HG02885 (cell line): ENCODE data around the gene LNX1.

ENCODE experiments used
- ATAC-seq: cut with Tn5 transposase; IDR thresholded peaks from one replicate; pipeline ENCODE4 v1.9.1; 2021; ENCODE audit warnings: mild to moderate bottlenecking; ENCODE audit not compliant: unreplicated experiment, poor library complexity

LNX1 gene

GRCh38 chr4:53541577-53542206, 49.6 kb downstream of the LNX1 start:
- ATAC-seq, result no peak

DNA sequence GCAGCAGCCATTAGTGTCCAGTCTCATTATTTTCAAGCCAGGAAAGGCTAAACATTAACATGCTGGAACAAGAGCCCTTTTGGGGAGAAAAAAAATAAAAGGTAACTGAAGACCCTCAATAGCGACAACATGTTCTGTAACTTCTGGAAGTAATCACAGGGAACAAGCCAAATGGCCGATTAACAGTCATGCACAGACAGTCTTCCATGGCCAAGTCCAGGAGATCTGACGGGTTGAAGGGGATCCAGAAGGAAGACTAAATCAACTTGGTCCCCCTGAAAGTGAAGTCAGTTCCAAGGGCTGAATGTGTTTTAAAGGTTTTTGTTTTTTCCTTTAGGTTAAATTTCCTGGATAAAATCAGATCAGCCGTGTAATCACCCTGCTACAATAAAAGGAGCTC, 52.5 kb downstream of the LNX1 start:
- ATAC-seq, result no peak

- ATAC-seq, result no peak
These were observed 53.7 kb downstream of the LNX1 start for GRCh38 chr4:53537606-53538005.

GRCh38 chr4:53536328-53536727, 55.0 kb downstream of the LNX1 start:
- ATAC-seq, result no peak

DNA sequence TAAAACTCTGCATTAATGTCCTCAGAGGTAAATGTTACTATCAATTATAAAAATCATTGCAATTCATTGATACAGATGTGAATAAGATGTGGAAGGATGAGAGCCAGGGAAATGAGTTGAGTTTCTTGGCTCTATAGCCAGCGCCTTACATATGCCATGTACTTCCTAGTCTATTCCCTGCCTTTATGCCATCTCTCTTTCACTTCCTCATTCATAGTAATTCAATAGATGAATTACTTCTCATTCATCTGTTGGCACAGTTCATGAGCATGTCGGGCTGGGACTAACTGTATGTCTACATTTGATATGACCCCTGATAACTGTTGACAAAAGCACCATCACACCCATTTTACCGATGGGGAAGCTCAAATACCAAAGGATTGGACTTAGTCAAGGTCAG, 55.7 kb downstream of the LNX1 start:
- no peak for ATAC-seq

DNA sequence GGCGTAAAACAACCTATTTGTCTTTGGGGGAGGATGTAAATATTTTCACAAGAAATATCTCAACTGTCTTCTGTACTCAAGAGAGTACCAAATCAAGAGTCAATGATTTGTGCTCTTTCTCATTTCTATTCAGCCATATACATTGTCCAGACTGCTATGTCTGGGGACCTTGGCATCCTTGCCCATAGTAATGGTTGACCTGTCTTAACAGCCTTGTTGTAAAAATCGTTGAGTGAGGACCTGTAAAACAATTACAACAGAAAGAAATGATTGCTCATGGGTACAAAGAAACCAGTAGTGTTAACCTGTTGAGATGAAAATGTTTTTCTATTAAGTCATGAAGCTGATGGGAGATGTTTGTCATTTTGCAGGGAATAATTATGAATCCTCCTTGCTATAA, 56.6 kb downstream of the LNX1 start:
- no peak for ATAC-seq

GRCh38 chr4:53532521-53532920, 58.8 kb downstream of the LNX1 start:
- no peak for ATAC-seq

DNA sequence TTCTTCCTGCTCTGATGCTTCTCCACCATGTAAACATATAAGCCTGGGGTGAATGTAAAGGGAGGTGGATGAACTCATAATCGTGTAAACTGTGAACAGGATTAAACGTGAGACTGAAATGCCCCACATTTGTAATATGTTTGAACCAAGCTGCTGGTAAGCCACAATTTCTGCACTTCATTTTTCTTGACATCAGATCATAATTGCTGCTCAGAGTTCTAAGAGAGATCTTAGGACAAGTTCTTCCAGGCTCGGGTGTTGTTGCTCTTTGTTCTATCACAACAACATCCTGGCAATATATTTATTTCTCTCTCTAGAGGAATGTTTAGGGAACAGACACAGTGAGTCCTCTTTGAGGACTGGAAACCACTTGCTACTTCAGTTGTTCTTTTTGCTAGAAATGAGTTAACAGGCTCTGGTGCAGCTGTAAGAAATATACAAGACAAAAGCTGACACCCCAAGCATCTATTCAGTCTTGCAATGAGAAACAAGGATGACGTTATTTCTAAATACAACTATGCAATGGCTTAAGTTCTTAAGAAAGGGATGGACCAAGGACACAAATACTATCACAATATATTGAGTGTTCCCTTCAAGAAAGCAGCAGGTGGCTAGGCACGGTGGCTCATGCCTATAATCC, 59.6 kb downstream of the LNX1 start:
- no peak for ATAC-seq

DNA sequence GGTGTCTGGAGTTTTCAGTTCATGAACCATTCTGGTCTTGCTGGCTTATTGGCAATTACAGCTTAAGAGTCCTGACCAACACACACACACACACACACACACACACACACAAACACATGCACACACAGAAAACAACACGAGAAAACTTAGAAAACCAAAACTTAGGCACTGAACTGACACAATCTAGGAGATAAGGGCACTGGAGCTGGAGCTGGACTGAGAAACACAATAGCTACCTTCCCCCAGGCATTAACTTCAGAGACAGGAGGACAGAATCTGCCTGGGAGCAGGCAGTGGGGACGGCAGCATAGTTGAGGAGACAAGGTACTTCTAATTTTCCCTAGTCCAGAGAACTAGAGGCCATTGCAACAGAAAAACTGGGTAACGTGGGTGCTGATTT, 62.3 kb downstream of the LNX1 start:
- no peak for ATAC-seq

DNA sequence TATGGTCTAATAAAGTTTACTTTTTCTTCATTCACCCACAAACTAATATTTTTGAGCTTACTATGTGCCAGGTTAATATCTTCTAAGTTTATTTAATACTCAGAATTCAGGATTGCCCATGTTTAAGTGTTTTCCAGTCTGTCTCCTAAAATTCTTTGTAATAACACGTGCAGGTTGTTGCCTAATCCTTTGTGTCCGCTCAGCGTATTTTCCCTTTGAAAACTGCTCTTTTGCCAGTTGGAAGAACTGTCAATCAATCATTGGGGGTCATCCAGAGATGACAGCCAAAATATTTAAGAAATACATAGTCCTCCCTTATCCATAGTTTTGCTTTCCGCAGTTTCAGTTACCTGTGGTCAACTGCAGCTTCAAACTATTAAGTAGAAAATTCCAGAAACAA, 63.4 kb downstream of the LNX1 start:
- no peak for ATAC-seq

DNA sequence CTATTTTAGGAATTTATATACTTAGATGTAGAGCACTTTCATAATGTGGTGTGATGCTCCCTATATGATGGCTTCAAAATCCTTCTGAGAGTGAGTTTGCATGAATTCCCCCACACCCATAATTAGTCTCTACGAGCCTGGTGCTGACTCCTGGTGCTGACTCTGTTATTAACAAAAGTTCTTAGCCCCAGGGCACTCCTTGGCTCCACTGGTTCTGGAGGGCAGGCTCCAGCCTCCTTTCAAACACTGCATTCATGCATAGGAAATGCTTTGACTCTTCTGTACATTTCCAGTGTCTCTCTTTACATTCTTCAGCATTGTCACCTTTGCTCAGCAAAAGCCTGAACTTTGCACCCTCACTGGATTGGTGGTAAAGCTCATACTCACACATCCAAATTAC, 64.0 kb downstream of the LNX1 start:
- ATAC-seq, result no peak

- ATAC-seq, result no peak
These were observed 69.0 kb downstream of the LNX1 start for GRCh38 chr4:53522334-53522733.

GRCh38 chr4:53520116-53520515, 71.2 kb downstream of the LNX1 start:
- no peak for ATAC-seq

DNA sequence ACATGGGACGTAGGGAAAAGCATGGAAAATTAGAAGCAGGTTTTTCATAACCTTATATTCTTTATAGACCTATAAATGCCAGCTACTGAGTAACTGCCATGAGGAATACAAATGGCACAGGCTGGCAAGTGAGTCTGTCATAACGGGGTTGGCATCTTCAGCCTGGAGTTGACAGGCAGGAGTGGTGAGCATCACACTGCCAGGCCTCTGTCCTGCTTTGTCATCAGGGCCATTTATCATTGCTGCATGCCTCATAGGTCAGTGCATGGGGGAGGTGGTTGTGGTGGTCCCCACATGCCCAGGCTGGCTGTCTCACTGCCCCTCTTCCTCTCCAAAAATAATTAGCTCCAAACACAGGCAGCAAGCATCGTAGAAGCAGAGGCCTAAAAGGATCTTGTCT, 72.5 kb downstream of the LNX1 start:
- no peak for ATAC-seq

DNA sequence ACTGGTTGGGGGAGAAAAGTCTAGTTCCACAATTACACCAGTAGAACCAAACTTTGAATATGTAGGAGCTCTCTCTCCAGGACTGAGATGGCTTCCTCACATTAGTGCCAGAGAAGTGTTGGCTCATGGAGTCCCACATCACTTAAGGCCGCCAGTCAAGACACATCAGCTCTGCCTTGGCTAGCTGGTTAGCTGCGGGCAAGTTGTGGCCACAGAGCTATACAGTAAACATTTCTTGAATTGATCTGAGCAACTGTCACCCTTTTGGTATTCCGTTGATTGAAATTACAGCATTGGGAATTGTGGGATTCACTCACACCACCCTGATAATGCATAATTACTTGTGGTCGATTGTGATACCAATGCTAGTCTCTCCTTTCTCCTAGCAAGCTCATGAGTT, 76.2 kb downstream of the LNX1 start:
- ATAC-seq, result no peak

- ATAC-seq, result no peak
These were observed 76.8 kb downstream of the LNX1 start for GRCh38 chr4:53514509-53514908.

DNA sequence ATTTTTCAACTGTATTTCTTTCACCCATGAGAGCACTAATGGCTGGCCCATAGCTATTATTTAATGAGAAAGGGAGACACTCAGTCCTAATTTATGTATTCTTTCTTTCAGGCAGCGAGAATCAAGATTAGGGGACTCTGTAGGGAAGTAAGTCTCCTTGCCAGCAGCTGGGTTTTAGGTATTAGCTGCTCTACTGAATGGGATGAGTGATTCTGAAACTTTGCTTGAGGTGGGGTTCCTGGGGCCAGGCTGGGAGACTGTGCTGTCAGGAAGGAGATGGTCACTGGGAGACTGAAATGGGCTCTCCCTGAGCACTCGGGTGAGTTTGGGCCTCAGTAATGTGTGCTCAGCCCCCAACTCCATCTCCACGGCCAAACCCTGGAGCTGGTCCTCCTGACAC, 78.7 kb downstream of the LNX1 start:
- no peak for ATAC-seq

DNA sequence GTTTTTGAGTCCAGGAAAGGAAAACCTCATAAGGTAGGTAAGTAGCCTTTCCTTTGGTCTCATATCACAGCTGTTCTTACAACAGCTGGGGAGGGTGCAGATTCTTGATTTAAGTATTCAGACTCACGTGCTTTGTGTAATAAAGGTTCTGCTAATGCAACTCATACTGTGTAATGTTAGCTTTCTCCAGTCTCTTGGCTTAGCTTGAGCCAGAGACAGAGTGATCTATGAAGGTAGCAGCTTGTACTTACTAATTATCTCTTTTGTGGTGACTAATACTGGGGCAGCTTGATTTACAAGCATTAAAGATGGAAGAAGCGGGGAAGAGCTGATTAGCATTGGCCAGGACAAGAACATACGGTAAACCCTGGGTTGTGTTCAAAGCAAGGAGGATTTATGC, 80.3 kb downstream of the LNX1 start:
- no peak for ATAC-seq

GRCh38 chr4:53510321-53510720, 81.0 kb downstream of the LNX1 start:
- ATAC-seq, result no peak

DNA sequence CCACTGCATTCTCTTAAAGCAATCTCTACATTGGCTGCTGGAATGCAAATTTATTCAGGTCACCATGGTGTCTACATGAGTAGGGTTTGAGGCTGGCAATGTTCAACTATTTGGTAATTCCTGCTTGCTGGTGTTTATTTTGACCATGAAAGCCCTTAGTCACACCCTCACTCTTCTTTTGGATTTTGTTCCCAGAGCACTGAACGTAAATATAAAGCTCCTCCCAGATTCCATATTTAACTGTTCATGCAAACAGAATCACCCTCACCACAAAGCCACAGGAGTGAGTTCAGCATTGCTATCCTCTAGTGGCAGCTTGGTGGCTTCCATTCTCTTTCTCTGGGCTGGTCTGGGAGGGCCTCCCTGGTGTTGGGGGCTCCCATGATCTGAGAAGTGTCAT, 82.8 kb downstream of the LNX1 start:
- ATAC-seq, result no peak

GRCh38 chr4:53507671-53508286, 83.5 kb downstream of the LNX1 start:
- ATAC-seq, result no peak

DNA sequence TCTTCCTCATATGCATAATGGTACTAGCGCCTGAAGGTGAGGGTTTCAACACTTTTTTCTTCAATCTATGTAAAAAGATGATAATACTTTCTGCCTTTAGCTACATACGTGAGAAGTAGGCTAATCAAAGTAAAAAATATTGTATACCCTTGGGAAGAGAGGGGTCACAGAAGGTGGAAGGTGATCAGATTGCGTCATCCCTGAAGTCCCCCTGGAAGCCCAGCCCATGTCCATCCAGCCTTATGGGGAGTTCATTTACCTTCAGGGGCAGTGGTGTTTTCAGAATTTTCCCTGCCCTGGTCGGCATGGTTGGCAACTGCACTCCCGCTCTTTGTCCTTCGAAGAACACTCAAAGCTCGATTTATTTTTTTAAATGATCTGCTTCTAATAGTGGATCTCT, 84.2 kb downstream of the LNX1 start:
- no peak for ATAC-seq
